Fibroblast of skin of back (primary cell): ENCODE data around the gene KIF21B.
A peak's percentile ranks its signal among the peaks of the same experiment; 100 is the strongest.
"Not testable (repeated sequence)": the region's sequence is repeated elsewhere in the genome, so short reads cannot be mapped to it uniquely, and the experiment has no call there.

Source experiments
- DNase-seq: peaks from one replicate; pipeline ENCODE4 v3.0.0-alpha.2; 2013

KIF21B gene

GRCh38 chr1:200934676-200935245 is 88.8 kb downstream of the KIF21B start:
- no peak for DNase-seq

DNA sequence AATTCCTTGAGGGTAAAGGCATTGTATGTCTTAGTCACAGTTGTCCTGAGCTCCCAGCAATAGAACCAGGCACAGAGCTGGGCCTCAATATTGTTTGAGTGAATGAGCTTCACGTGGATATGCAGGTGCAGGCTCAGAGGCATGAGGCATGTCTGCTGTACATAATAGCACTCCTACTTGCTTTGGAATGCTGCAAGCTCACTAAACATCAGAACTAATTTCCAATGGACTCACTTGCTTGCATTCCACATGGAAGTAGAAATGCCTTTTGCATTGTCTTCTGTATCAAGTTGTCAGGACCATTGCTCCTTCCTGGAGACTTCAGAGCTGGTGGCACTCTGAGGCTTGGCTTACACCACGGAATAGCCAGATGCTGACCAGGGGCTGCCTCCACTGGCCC is 91.7 kb downstream of the KIF21B start:
- no peak for DNase-seq

DNA sequence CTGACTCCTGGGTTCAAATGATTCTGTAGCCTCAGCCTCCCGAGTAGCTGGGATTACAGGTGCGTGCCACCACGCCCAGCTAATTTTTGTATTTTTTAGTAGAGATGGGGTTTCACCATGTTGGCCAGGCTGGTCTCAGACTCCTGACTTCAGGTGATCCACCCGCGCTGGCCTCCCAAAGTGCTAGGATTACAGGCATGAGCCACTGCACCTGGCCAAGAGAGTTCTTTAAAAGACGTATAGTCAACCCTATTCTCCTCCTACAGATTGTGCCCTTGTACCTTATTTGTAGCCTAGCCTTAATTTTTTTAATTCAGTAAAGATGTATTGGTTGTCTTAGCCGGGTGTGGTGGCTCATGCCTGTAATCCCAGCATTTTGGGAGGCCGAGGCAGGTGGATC is 93.2 kb downstream of the KIF21B start:
- DNase-seq: not testable (repeated sequence)

GRCh38 chr1:200929530-200930278 is 93.8 kb downstream of the KIF21B start:
- DNase-seq: no peak

GRCh38 chr1:200925831-200926230 is 97.7 kb downstream of the KIF21B start:
- DNase-seq: peak; percentile 75

- DNase-seq: peak; percentile 54
Observed at GRCh38 chr1:200923601-200924000, 99.9 kb downstream of the KIF21B start.

DNA sequence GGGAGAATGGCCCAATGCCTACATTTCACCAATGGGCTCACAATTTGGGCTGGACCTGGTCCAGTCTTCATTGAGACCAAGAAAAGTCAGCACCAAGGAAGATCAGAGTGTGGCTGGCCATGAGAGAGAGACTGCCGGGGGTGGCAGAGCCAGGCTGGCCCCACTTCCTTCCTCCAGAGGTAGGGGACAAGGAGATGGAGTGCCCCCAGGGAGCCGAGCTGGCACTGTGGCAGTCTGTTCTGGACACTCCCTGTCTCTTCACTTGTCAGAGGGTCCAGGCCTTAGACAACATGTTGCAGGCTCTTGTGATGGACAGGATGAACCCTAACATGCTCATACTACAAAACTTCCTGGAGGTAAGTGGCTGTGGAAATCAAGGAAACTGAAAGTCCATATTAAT is 101.1 kb downstream of the KIF21B start:
- DNase-seq: no peak

DNA sequence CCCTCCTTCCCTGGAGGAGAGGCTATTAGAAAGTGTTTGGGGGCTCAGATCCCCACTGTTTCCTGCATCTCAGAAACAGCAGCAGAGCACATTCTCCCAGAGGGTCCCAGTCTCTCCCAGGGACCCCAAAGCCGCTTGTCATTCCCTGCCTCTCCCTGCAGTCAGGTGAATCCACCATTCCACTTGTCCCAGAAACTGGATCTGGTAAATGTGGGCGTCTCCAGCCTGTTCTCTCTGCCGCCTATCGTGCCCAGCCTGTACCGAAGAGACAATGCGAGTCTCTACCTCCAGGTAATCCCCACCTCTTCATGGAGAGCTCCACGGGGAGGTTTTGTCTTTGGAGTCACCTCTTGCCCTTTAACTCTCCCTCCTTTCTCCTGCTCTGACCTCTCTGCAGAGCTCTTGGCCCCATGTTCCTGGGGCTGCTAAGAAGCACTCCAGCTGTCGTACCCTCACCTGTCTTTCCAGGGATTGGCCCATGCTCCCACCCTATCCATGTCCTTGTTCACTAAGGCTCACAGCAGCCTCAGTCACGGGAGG is 101.9 kb downstream of the KIF21B start:
- DNase-seq: no peak
